ENCODE results near the gene PHF21A.

Gene PHF21A

GRCh38 chr11:46121301-46121723 lies at the start of gene PHF21A:
PHF21A (minus strand) TSS chr11:46121454; CDS start chr11:46084219, 37,235 bp downstream.
- TF ChIP-seq, protein P1, sequence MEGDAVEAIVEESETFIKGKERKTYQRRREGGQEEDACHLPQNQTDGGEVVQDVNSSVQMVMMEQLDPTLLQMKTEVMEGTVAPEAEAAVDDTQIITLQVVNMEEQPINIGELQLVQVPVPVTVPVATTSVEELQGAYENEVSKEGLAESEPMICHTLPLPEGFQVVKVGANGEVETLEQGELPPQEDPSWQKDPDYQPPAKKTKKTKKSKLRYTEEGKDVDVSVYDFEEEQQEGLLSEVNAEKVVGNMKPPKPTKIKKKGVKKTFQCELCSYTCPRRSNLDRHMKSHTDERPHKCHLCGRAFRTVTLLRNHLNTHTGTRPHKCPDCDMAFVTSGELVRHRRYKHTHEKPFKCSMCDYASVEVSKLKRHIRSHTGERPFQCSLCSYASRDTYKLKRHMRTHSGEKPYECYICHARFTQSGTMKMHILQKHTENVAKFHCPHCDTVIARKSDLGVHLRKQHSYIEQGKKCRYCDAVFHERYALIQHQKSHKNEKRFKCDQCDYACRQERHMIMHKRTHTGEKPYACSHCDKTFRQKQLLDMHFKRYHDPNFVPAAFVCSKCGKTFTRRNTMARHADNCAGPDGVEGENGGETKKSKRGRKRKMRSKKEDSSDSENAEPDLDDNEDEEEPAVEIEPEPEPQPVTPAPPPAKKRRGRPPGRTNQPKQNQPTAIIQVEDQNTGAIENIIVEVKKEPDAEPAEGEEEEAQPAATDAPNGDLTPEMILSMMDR (conservative IDR thresholded peaks at IDR 0.05) = no peak
- no peak for TF ChIP-seq ZFX (IDR thresholded peaks at IDR 0.05)
- H3K27ac ChIP-seq = peak within 1 kb of the TSS; percentile 92

- H3K27ac ChIP-seq = peak overlapping the region; percentile 46
- no peak for TF ChIP-seq ZFX (IDR thresholded peaks at IDR 0.05)
- TF ChIP-seq, protein P1 (conservative IDR thresholded peaks at IDR 0.05) = no peak; the same call in 1 of the 2 replicates
Measured at GRCh38 chr11:46170797-46171196, 49.5 kb upstream of the PHF21A start.

- TF ChIP-seq ZFX (IDR thresholded peaks at IDR 0.05) = no peak
- TF ChIP-seq, protein P1 (conservative IDR thresholded peaks at IDR 0.05) = no peak
- no peak overlapping the region for H3K27ac ChIP-seq
Measured at GRCh38 chr11:46162700-46163099, 41.4 kb upstream of the PHF21A start.

DNA sequence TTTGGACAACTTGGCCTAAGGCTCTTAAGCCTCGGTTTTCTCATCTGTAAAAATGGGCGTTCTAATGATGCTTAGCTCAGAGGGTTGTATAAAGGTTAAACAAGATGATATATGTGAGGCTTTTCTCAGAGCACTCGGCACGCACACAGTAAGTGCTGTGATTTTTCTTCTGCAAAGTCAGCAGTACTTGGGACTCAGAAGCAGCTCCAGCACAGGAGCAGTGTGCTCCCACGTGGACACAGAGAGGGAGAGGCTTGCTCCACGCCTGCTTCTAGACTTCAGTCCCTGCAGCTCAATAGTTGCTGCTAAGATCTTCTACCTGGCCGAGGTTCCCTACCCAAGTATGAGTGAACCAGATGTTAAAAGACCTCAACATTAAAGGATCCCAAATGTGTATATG lies 39.9 kb upstream of the PHF21A start:
- H3K27ac ChIP-seq = no peak overlapping the region
- no peak for TF ChIP-seq ZFX (IDR thresholded peaks at IDR 0.05)
- TF ChIP-seq, protein P1 (conservative IDR thresholded peaks at IDR 0.05) = no peak

DNA sequence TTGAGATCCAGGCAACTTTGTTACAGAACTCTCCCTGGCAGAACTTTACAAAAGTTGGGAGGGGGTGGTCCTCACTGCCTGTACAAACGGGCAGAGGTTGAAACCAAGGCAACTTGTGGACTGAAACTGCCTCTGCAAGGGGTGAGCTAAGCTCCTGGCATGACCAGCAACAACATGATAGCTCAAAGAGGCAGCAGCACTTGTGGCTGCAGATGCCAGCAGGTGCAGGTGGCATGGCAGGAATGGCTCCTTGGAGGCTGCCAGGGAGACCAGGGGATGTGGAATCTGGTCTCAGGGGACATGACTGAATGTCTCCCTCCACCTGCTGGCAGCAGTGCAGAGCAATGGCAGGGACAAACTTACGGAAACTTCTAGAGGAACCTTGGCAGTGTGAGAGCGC lies 38.8 kb upstream of the PHF21A start:
- TF ChIP-seq ZFX (IDR thresholded peaks at IDR 0.05) = no peak
- TF ChIP-seq, protein P1 (conservative IDR thresholded peaks at IDR 0.05) = no peak

DNA sequence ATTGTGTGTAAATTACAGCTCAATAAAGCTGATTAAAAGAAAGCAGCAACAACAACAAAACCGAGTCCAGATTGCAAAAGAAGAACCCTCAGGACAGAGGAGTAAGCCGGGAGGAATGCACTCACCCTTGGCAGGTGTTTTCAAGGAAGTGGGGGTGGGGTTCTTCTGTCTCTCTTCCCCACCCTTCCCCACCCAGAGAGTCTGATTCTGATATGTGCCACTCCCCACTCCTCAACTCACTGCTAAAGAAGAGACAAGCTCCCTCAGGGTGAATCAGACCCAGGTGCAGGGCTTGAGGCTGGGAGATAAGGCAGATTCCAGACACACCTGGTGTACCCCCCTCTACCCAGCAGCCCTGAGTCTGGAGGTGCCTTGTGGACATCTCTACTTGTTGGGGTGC lies 38.4 kb upstream of the PHF21A start:
- TF ChIP-seq ZFX (IDR thresholded peaks at IDR 0.05) = no peak
- TF ChIP-seq, protein P1 (conservative IDR thresholded peaks at IDR 0.05) = no peak
- no peak overlapping the region for H3K27ac ChIP-seq

More for the DNA sequence above, 38.8 kb upstream of the PHF21A start:
- H3K27ac ChIP-seq = no peak overlapping the region

- H3K27ac ChIP-seq = no peak overlapping the region
- TF ChIP-seq ZFX (IDR thresholded peaks at IDR 0.05) = no peak
- TF ChIP-seq, protein P1 (conservative IDR thresholded peaks at IDR 0.05) = no peak
Measured at GRCh38 chr11:46149826-46150225, 28.6 kb upstream of the PHF21A start.
